ACHN (cell line): ENCODE measurements around the gene MEF2C.
"Not testable (repeated sequence)": the region's sequence is repeated elsewhere in the genome, so short reads cannot be mapped to it uniquely, and the experiment has no call there.

Experiments used
- DNase-seq: peaks from one replicate; pipeline ENCODE4 v3.0.0-alpha.2; 2015
- in situ Hi-C: cut with HindIII; loops from 2 replicates; pipeline ENCODE4 v1.10.0; 2017; ENCODE audit warnings: low sequenced_read_pairs, low pct_ligation_motif_present, low pct_unique_long_range_greater_than_20kb

Gene MEF2C

DNA sequence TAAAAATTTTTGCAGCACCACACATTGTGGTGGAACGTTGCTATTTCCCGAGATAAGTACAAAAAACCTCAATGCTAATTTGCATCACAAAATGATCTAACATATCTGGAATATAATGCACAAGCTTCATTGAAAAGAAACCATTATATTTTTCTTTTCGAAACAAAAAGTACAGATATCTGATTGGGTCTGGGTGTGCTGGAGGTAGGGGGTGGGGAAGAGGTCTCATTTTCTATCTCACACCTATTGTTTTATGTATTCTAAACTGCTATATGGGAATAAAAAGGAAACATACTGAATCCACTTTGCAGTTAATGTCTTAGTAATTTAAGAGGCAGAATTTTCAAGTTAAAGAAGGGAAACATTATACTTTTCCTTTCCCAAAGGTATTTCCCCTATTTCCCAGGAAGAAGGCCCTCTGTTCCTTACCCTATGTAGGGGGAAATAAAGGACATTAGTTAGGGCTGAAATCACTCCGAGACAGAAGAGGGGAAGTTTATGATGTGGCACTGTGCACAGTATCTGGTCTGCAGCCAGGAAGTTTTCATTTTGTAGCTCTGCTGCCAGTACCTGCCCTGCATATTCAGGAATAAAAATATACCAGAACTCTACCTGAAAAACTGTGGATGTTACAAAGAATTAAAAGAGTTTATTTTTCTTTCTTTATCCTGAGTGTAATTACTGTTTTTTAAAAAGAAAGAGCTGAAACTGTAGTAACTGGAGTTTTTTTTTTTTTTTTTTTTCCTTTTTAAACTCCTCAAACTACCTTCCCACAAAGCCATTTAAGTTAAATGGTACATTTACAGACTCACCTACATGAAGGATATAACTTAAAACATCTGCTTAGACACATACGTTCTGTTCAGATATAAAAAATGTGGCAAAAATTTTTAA, 7.4 kb downstream of the MEF2C start:
- DNase-seq: peak; percentile 52
- in situ Hi-C loops: no loop called here

DNA sequence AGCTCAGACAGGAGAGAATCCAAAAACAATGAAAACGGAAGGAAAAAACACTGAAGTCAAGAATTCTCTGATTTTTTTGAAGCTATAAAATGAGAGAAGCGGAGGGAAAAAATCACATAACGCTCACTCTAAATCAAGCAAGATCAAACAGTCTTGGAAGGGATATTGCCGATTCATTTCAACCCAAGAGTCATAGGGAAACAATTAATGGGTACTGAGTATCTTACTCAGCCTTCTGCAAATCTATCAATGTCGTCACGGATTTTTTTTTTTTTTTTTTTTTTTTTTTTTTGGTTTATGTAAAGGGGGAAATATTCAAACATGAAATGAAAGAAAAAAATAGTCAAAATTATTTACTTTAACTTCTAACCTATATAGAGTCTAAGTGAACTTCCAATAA, 9.5 kb downstream of the MEF2C start:
- DNase-seq: no peak
- in situ Hi-C loops: no loop called here

DNA sequence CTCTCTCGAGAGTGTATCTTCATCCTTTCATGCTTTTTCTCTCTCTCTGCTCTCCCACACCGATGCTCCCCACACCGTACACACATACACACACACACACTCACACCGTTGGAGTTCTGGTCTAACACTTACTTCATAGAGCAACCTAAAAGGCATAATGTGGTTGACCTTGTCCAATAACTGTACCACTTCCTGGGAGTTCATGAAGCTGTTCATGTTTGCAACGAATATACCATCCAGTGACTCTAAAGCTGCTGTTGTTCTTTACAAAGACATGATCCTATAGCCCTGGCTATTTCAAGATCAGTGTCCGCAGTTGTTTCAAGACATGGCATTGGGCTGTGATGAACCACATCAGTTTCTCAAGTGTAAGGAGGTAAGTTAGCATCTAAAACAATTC, 10.0 kb downstream of the MEF2C start:
- in situ Hi-C loops: no loop called here
- no peak for DNase-seq

DNA sequence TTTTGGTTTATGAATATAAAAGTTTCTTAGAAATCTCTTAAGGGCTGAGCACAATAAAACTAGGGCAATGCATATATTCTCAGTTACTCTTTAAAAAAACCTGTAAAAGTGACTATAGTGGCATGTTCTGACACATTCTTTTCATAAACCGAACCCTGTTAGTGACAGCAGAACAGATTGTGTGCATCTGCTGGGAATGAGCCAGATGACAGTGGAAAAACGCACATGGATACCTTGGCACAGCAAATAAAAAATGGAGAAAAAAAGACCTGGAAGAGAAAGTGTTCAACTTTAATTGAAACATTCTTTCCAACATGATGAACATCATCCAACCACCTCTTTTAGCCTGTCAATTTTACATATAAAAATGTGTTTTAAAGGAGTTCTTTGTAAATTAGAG, 12.7 kb downstream of the MEF2C start:
- no peak for DNase-seq
- in situ Hi-C loops: no loop called here

DNA sequence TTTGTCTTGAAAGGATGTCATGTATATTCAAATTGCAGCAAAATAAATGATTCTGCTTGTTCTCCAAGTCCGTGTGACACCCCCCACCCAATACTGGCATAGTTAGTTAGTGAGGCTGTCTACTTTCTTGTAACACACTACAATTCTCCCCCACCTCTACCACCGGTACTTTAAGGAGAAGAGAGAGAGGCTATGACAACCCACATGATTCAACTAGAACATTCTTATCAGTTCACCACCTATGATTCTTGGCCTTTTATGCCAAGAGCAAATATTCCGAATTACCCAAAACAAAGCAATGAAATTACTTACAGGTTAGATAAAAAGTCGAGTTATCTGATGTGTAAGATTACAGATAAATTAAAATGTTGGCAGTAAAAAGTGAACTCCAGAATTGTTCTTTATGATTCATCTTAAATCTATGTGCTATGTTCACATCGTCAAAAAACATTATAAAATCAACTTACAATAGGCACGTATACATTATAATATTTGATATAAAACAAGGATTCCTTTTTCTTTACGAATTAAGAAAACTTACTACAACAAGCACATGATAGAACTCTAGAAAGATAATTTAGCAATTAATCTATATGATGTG, 14.4 kb downstream of the MEF2C start:
- DNase-seq: no peak
- in situ Hi-C loops: no loop called here

DNA sequence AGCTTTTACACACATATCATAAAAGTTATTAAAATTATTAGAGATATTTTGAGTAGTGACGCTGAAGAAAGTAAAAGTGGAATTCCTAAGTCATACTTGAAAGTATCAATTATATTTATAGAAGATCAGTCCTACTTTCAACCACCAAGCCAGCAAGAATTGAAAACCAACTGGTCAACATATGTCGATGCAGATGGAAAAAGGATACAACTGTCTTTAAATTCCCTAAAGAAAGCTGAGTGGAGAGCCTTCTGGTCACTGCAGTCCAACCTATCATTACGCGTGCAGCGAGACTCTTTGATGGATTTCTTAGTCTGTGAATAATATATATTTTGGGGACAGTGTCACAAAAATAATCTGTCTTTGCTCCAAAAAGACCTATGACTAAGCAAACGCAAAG, 15.3 kb downstream of the MEF2C start:
- in situ Hi-C loops: no loop called here
- no peak for DNase-seq

DNA sequence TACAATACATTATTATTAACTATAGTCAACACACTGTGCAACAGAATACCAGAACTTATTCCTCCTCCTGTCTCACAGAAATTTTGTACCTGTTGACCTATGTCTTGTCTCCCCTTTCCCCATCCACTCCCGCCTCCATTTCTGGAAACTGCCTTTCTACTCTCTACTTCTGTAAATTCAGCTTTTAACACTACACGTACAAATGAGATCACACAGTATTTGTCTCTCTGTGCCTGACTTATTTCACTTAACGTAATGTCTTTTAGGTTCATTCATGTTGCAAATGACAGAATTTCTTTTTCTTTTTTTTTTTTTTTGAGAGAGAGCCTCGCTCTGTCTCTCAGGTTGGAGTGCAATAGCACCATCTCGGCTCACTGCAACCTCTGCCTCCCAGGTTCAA, 19.5 kb downstream of the MEF2C start:
- in situ Hi-C loops: no loop called here
- no peak for DNase-seq

DNA sequence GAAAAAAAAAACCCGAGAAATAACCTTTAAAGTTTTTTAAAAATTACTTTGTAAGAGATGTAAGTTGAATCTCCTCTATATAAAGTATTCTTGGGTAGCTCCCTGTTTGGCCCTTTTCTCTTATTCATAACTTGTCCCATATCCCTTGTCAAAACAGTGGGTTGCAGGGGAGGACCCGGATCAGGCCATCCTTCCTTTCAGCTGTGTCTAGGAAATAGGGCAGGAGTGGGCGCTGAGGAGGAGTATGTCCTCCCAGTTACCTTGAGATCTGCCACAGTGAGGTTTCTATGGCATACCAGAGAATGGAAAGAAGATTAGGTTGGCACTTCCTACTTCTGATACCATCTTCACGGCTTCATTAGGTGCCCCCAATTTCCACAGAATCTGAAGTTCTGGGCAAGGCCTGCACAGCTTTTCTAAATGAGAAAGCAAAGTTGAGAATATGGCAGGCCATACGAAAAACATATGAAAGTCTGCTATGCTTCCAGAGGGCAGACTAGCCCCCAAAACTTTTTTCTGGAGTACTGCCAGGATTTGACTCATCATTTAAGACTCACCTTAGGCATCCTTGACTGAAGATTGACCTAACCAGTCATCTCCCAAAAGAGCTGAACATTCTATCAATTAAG, 20.3 kb downstream of the MEF2C start:
- in situ Hi-C loops: no loop called here
- no peak for DNase-seq

DNA sequence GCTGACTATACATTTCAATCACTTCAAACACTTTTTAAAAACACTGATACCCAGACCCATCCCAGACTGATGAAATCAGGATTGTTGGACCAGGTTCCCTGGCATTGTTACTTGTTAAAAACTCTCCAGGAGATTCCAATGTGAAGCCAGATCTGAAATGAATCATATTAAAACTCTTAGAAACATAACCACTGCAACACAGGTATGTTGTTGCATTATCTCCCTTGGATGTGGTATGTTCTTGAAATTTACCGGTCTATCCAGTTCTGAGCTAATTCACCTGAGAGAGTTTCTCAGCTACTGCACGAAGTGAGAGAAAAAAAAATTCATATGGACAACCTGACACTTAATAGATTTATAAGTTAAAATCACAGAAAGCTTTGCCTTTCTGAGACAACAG, 21.8 kb downstream of the MEF2C start:
- no peak for DNase-seq
- in situ Hi-C loops: no loop called here

DNA sequence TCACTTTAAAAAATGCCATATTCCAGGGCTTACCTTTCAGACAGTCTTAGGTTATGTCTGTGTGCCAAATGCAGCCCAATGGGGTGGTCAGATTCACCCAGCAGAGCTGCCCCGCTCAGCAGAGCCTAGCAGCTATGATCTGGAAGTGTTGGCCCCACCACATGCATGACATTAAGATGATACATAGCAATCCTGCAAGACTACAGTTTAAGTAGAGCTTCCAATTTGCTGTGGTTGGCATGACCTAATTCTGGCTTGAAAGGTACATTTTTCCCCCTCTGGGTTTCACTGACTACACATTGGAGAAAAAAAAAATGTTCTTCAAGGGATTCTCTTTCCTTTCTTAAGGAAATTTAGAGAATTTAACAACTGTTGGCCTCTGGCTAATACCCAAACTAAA, 22.5 kb downstream of the MEF2C start:
- in situ Hi-C loops: no loop called here
- DNase-seq: no peak

DNA sequence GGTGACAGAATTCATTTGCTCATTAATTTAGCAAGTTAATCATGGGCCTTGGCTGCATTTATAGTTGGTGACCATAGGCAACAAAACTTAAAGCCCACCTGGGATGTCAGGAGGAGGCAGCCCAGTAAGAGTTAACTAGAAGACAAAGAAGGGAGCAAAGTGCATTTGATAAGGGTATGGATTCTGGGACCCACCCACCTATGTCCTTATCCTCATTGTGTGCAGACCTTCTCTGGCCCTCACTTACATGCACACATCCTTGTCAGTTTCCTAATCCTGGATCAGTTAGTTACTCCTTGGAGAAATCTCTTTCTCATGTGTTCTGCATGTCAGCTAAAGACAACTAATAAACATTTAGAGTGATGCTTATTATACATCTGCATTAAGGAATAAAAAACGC, 24.6 kb downstream of the MEF2C start:
- in situ Hi-C loops: no loop called here
- DNase-seq: no peak

DNA sequence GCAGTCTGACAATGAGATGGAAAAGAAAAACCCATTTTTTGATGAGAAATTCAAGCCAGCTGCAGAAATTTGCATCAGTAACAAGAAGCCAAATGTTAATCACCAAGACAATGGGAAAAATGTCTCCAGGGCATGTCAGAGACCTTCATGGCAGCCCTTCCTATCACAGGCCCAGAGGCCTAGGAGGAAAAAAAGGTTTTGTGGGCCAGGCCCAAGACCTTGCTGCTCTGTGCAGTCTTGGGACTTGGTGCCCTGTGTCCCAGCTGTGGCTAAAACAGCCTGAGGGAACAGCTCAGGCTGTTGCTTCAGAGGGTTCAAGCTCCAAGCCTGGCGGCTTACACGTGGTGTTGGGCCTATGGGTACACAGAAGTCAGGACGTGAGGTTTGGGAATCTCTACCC, 26.6 kb downstream of the MEF2C start:
- in situ Hi-C loops, DNase-seq: not testable (repeated sequence)

DNA sequence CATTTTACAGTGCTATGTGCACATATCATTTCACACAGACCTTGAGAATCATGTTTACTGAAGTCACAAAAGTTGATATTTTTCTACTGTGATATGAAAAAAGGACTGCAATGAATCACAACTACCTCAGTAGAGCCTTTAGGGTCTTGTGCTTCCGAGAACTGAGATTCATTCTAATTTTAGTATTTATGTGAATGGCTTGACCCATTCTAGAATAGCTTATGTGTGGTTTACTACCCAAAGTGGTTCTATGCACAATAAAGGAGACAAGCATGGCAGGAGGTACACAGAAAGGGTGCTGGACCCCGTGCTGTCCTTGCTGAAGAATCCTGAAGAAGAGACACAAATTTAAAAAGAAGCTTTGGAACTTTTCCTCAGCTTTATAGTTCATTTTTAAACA, 28.2 kb downstream of the MEF2C start:
- no peak for DNase-seq
- in situ Hi-C loops: no loop called here

DNA sequence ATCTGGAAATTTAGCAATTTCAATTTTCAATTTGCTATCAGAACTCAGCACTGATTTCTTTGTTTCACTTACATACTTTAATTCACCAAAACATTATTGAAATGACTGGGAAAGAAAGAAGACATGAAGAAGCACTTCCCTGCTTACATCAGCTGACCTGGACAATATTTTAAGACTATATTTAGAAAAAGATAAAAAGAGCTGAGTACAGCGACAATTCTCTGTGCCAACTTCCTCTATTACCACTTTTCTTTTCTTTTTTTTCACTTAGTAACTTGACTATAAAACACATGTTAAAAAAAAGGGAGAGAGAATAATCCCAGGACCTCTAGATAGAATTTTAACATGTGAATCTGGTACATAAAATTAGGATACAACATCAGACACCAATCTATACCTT, 35.6 kb downstream of the MEF2C start:
- in situ Hi-C loops: no loop called here
- no peak for DNase-seq

DNA sequence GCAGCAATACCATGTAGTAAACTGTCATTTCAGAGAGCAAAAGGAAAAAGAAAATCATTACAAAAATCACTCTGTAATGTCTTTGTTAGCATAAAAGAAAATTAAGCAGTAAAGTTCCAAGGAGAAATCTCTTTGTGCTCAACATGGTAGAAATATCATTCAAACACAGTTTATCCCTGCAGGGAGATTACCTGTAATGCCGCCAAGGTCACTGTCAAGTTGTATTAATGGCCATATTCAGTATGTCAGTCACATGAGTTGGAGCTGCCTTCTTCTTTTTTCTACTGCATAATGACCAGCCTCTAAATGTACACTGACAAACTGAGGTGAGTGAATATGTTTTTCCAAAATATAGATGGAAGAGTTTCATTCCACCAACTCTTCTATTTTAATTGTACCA, 36.5 kb downstream of the MEF2C start:
- in situ Hi-C loops: no loop called here
- DNase-seq: no peak

DNA sequence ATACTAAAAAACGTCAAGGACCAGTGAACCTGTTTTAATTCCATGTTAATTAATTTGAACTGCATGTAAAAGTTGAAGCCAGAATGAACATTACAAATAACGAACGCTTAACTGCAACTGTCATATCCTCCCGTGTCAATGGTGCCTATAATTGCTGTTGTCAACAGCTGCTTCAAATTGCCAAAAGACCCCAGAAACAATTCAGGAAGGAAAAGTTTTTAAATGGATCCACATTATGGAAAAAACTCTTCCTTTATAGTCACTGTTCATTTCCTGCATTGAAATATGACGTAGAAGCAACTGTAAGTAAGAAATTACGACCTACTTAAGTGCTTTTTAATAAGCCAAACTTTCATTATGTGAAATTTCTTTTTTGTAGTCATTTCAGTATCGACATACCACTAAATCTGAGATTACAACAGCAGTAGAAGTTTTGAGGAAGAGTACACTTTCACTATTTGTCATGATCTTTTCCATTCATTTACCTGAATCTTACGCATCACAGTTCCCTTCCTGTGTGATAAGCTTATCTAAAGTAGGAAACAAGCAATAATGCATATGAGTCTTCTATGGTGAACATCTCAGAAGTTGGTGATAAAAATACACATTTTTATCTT, 37.8 kb downstream of the MEF2C start:
- in situ Hi-C loops: no loop called here
- no peak for DNase-seq

DNA sequence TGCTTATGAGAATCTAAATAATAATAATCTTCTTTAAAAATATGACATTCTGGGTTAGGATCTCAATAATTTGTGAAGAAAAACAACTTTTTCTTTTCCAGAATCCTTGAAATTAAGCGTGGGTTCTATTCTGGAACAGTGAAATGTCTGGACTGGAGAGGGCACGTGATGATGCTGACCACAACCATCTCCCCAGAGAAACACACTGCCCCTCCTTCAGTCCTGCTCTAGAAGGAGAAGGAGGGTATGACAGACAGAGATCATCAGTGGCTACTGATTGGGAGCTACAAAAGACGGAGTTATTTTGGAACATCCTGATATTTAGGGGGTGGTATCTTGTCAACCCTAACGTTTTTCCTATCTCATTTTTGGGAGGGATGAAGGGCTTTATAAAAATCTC, 40.2 kb downstream of the MEF2C start:
- in situ Hi-C loops: no loop called here
- DNase-seq: no peak

DNA sequence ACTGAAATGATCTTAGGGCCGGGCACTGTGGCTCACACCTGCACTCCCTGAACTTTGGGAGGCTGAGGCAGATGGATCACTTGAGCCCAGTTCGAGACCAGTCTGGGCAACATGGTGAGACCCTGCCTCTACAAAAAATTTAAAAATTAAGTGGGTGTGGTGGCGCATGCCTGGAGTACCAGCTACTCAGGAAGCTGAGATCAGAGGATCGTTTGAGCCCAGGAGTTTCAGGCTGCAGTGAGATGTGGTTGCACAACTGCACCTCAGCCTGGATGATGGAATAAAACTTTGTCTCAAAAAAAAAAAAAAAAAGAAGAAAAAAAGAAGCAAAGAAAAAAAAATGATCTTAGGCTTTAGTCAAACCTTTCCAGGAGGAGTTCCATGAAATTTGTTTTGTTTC, 41.8 kb downstream of the MEF2C start:
- DNase-seq: no peak
- in situ Hi-C loops: no loop called here

DNA sequence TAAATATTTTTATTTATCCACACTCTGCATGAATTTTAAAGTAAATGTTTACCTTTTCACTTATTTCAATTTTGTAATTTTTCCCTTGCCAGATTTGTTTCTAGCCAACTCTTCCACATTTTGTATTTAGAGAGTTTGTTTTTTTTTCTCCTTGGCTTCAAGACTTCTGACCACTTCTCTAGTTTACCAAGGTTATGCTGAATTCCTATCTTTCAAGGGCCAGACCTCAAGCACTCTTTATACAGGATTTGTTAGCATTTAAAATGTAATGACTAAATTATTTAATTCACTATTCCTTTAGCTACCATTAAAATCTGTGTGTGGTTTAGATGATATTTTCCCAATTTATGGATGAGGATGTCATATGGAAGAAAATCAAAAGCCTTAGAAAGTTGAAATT, 42.5 kb downstream of the MEF2C start:
- DNase-seq: no peak
- in situ Hi-C loops: no loop called here
